GM21390 (cell line): Measurements from ENCODE around the gene TSG101.

Experiments used
- ATAC-seq: cut with Tn5 transposase; IDR thresholded peaks from one replicate; pipeline ENCODE4 v1.9.1; 2021; ENCODE audit not compliant: unreplicated experiment

Gene TSG101, protein sequence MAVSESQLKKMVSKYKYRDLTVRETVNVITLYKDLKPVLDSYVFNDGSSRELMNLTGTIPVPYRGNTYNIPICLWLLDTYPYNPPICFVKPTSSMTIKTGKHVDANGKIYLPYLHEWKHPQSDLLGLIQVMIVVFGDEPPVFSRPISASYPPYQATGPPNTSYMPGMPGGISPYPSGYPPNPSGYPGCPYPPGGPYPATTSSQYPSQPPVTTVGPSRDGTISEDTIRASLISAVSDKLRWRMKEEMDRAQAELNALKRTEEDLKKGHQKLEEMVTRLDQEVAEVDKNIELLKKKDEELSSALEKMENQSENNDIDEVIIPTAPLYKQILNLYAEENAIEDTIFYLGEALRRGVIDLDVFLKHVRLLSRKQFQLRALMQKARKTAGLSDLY

DNA sequence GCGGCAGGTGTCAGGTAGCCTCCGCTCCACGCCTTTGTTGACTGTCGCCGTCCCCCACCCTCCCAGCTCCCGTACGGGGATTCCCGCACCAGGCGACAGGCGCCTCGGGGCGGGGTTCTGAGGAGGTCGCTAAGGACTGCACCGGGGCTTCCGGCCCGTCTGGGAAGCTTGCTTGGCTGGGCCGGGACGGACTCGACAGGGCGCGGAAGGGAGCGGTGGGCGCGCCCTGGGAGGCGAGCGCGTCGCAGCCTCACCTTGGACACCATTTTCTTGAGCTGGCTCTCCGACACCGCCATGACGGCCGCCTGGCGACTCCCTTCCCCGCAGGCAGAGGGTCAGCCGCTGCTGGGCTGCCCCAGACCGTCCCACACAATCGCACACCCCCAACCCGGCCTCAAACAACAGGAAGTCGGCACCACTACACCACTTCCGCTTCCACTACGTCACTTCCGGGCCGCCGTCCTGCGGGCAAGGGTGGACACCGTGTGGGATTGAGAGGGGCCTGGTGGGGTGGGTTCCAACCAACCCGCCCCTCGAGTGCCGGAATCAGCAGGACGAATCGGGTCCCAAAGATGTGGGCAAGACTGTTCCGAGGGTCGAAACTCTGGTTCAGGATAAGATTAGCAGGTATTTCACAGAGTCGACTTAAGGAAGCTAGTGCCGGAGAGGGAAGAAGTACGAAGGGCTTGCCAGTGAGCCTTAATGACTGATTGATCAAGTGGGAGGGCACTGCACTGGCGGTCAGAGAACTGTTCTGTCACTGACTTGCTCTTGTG lies at the start of gene TSG101:
TSG101 (minus strand) TSS at position 422 of the 776 bp plus-strand sequence; CDS start at position 296, 126 bp downstream.
- peak; percentile 92 for ATAC-seq

DNA sequence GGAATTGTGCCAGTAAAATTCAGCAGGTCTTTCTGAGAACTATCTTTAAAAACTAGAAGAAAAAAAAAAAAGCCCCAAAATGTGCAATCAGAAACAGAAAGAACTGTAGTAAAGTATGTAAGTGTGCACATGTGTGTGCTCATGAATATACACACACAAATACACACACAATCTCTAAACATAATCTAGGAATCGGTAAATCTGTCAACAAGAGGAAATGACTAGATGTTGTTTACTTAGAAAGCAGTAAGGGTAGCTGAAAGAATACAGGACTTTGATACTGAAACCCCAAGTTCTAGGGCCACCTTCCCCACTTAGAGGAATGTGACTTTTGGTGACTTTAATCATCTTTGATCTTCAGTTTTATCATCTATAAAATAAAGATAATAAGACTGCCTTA lies 48.6 kb upstream of the TSG101 start:
- no peak for ATAC-seq

DNA sequence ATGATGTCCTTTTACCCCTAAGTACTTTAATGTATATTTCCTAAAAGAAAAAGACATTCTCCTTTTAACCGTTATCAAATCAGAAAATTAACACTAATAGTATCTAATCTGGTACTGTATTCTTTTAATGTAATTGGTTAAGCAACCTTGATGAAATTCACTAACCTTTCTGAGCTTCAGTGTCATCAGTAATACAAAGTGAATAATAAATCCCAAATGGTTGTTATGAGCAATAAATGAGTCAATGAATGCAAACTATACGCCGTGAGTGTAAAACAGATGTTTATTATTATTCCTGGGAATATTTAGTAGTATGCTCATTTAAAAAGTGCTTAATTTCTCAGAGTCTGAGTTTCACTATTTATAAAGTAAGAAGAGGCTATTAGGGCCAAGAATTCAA lies 40.3 kb upstream of the TSG101 start:
- no peak for ATAC-seq

DNA sequence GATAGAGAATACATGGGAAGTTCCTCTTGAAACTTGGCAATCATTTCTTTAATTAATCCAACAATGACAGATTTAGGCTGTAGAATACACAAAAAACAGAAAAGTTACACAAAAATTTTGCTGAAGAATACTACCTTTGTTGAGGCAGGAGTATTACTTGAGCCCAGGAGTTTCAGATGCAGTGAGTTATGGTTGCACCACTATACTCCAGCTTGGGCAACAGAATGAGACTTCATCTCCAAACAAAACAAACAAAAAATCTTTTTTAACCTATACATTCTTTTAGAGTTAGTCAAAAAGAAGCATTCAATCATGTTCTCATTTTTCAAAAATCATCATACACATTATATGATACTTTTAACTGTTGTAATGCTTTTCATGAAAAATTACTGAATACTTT lies 39.7 kb upstream of the TSG101 start:
- ATAC-seq, result no peak

DNA sequence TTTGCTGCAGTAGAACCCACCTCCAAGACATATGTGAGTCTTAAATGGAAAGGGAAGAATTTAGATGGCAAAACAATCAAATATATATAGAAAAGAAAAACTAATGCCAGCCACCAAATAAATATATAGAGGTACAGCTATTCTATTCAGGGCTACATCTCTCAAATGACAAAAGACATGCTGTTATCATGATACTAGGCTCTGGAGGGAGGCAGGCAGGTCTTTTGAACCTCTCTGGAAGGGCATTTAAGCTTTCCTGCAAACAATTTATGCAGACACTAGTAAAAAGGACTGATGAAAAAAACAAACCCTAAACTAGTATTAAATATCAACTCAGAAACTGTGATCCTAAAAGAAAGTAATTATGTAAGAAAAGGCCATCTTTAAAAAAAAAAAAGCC lies 37.4 kb upstream of the TSG101 start:
- no peak for ATAC-seq

DNA sequence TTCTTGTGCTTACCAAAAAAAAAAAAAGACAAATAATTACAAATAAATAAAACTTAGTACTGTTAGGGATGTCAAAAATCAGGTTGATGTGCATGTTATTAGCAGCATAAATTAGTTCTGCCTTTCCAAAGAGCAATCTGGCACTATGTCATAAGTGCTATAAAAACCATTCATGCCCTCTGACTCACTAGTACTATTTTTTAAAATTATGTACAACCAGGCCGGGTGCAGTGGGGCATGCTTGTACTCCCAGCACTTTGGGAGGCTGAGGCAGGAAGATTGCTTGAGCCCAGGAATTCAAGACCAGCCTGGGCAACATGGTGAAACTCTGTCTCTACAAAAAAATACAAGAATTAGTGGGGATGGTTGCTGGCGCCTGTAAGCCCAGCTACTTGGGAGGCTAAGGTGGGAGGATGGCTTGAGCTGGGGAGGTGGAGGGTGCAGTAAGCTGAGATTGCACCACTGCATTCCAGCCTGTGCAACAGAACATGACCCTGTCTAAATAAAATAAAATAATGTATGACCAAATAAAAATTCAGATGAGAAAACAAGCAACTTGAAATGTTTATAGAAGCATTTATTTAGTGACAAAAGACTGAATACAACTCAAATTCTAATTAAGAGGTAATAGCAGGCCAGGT lies 36.5 kb upstream of the TSG101 start:
- ATAC-seq, result no peak

DNA sequence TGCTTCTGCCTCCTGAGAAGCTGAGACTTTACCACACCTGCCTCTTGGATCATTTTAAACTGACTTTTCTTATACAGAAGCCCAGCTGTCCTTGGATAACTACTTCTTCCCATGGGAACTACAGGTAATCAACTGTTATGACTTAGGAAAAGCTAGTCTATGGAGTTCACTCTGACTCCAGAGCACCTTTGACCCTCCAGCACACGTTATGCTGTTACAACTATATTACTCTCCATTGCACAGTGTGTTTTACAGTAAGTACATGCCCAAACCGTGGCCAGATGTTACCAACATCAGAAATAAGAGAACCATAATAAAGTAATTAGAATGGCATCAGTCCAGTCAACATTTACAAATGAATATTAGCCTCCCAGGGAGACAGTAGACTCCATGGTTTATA lies 21.3 kb upstream of the TSG101 start:
- no peak for ATAC-seq

DNA sequence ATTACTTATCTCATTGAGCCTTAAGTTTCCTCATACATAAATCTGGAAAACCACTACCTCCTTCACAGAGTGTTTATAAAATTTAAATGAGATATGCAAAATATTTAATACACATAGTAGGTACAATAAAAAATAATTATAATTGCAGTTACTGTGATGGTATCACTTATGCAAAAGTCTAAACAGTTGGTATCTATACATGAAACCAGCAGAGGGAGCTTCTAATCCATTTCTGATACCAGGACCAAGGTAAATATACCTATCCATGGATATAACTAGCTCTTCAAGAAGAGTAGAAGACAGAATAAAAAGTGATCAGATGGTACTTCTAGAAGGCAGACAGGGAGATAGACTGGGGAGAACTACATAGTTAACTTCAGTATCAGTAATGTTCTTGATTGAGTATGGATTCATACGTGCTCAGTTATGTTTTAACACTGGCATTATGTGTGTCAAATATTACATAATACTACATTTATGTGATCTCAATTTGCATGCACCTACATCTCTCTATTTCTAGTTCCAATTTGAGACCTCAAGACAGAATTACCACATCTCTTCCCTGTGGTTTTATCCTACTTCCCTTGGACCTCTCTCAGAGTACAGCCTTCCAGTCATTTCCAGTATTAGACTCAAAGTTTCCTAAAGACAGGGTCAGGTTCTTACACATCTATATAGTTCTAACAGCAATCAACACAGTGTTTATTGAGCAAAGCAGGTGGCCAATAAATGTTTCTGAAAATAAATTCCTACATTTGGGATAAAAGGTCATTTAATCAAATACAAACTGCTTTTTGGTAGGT lies 13.7 kb upstream of the TSG101 start:
- ATAC-seq, result no peak

DNA sequence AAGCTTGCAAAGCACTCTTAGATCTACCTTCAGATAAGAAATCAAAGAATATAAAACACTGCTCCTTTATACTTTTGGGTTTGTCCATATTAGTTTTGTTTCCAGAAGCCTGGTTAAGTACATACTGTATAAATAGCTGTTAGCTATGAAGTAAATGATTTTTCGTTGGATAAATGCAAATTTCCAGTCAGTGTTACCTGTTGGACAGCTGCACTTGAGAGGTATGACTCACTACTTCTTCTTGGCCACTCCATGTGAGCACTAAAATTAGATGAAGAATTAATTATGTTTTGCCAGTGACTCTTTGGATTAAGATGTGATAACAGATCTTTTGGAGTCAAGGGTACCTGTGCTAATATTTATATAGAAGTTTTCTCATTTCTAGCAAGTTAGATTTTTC lies 9.5 kb upstream of the TSG101 start:
- ATAC-seq, result no peak

DNA sequence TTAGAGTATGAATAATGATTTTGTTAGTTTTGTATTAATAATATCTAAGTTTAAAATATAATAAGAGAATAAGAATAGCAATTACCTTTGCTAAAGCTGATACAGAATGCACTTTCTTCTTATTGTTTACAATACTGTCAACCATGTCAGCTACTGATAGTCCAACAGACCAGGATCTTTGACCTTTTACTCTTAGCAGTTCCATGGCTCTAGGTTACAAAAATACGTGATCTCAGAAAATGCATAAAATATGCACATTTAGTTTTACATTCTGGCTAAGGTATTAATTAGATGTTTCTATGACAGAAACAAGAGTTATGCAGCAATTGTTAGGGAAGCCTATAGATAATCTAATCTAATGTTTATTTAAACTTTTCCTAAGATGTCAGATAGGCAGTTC lies 7.5 kb upstream of the TSG101 start:
- no peak for ATAC-seq

DNA sequence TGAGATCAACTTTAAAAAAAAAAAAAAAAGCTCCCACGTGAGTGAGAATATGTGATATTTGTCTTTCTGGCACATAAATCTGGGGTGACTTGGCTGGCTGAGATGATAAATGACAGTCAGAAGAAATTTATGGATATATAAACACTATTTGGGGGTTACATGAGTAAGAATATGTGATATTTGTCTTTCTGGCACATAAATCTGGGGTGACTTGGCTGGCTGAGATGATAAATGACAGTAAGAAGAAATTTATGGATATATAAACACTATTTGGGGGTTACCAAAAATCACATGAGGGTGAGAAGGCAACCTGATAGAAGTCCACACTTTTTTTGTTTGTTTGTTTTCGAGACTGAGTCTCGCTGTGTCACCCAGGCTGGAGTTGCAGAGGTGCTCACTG lies 6.6 kb upstream of the TSG101 start:
- ATAC-seq, result no peak

DNA sequence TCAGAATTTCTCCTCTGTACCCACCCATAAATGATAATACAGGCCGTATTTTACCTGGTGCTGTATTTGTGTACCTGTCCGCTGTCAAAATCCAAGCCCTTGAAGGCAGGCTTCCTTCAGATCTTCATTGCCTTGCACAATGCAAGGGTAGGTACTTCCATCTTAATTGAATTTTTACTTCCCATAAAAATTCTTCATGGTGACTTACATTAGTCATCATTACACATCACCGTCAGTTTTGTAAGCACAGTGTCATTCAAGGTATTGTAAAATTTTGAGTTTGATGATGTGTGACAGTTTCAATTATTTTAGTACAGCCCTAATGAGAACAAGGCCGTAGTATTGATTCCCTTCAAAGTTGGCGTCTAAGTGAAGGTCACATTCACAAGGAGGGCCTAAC lies 770 bp upstream of the TSG101 start:
- ATAC-seq, result no peak

DNA sequence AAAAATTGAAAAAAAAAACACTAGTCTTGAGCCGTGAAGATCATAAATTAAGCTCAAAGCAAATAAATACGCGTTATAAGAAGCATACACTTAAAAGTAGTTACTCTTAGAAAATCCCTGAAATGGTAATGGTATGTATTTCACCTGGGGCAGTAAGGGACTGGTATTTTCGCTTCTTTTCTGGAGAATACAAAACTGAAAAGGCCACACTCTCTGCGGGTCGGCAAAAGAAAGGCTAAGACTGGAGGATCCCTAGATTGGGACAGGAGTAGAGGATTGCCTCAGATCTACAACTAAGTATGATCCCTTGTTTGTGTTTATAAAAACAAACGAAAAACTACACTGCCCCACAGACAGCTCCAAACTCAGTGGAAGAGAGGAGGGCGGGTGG lies 617 bp downstream of the TSG101 start:
- ATAC-seq, result no peak

DNA sequence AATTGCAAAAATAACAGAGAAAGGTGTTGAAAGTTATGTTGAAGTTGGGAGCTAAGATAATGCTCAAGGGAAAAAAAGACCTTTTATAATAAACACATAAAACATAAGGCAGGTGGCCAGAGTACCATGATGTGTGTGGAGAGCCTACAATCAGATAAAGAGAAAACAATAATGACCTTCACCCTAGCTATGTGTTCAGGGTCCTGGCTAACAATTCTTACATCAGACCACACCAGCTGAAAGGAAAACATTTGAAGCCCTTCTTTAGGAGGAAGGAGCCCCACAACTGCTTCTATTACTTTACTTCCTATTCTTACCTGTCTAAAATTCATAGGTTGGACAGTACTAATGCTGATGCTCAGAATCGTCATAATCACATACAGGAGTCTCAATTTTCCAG lies 2.5 kb downstream of the TSG101 start:
- ATAC-seq, result no peak

DNA sequence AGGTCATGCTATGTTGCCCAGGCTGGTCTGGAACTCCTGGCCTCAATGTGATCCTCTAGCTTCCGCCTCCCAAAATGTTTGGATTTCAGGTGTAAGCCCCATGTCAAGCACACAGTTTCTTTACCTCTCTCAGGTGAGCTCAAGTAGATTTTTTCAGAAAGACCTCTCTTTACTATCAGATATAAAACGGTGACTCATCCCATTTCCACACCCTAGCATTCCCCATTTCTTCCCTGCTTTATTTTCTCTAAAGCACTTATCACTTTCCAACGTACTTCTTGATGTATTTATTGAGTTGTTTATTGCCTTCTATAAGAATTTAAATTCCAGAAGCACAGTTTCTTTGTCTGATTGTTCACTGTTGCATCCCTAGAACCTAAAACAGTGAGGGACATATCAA lies 3.7 kb downstream of the TSG101 start:
- no peak for ATAC-seq

DNA sequence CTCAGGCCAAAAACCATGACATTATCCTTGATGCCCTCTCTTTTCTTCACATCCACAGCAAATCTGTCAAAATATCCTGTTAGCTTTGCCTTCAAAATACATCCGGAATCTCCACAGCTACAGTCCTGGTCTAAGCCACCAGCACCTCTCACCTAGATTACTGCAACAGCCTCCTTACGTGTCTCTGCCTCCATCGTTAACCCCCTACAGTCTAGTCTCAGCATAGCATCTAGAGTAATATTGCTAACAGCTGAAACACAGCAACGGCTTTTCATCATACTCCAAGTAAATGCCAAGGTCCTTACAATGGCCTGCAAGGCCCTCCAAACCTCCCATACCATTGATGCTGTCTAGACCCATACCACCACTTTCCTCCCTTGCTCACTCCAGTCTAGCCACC lies 4.4 kb downstream of the TSG101 start:
- no peak for ATAC-seq

DNA sequence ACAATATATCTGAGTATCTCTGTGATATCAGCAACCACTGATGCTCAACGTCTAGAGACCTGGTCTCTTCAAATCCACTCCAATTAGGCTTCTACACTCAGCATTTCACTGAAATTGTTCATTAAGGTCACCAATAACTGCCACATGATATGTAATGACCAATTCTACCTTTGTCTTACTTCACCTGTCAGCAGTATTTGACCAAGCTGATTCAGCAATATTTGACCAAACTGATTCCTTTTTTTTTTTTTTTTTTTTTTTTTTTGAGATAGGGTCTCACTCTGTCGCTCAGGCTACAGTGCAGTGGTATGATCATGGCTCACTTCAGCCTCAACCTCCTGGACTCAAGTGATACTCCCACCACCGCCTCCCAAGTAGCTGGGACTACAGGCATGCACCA lies 5.6 kb downstream of the TSG101 start:
- ATAC-seq, result no peak

DNA sequence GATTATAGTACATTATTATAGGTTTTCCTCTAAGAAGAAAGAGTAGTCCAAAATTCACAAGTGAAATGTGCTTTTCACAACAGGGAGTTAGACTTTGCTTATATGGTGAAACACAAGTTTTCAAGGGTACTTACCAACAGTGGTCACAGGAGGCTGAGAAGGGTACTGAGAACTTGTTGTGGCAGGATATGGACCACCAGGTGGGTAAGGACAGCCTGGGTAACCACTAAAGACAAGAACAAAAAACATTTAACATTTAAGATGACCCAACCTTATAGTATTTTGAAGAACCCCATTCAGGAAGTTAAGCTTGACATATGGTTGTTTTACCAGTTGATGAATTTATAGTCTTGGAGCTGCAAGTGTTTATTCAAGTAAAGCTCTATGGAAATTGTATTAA lies 24.4 kb downstream of the TSG101 start:
- no peak for ATAC-seq

DNA sequence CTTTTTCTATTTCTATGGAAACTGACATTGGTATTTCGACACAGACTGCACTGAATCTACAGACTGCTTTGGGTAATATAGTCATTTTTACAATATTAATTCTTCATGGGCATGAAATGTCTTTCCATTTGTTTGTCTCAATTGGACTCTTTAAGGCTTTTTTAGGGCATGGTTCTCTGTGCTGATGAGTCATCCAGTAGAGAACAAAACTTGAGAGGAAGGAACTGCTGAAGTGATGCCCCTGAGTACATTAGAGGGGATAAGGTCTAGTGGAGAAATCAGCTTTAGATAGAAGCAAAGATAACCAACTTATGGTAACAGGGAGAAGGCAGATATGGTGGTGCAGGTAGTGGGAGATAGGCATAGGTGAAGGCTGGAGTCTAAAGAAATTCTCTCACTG lies 25.1 kb downstream of the TSG101 start:
- ATAC-seq, result no peak

DNA sequence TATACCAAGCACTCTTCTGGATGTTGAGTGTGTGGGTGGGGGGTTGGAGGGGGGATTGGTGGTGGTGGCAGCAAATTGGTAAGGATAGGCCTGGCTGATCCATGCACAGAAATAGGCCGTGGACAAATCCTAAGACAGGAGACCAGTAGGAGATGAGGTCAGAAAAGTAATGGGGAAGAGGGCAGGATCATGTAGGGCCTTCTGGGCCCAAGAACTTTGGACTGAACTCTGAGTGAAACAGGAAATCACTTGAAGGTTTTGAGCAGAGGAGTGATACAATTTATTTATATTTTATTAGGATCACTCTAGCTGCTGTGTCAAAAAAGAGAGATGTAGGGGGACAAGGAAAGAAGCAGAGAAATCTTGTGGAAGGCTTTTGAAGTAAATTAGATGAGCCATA lies 28.7 kb downstream of the TSG101 start:
- ATAC-seq, result no peak

DNA sequence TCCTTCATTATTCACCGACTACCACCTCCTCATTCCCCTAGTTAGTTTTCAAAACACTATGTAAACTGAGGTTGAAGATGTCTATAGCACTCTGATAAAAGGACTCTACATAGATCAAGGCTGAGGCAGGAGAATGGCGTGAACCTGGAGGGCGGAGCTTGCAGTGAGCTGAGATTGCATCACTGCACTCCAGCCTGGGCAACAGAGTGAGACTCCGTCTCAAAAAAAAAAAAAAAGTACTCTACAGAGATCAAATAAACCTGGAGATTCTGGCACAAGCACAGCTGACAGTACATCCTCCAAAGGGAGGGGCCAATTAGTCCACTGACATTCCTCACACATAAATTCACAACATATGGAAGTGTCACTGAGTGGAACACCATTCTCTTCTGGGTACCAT lies 31.0 kb downstream of the TSG101 start:
- ATAC-seq, result no peak
